CD4-positive, alpha-beta memory T cell (primary cell): Measurements from ENCODE around the gene GPR34. TPM values are rescaled to one million over a fixed set of nuclear protein-coding genes. Genes with fewer than 3 reads are reported as not detected.
"Not testable (repeated sequence)": the region's sequence is repeated elsewhere in the genome, so short reads cannot be mapped to it uniquely, and the experiment has no call there.

Experiments used
- CTCF ChIA-PET: fragments of 350-600 bp; sonication (Branson Sonifier 250); formaldehyde crosslinking; loops from one replicate; lab custom pipeline; 2021; ENCODE audit warnings: inconsistent platforms; ENCODE audit not compliant: partially characterized antibody; lab: Charles Lee
- POLR2A ChIA-PET: fragments of 350-600 bp; sonication (Branson Sonifier 250); formaldehyde crosslinking; loops from one replicate; lab custom pipeline; 2021; ENCODE audit not compliant: partially characterized antibody; lab: Charles Lee
- DNase-seq, 5 donors: peaks; one replicate each; pipeline versions ENCODE4 v3.0.0 to v3.0.0-alpha.2; 2020 to 2022; ENCODE audit warnings: mixed read lengths in 1 of 5
- H3K27ac ChIP-seq: one replicate; pipeline ENCODE4 v1.7.0; 2013; ENCODE audit warnings: low read depth, low read length
- H3K27me3 ChIP-seq: 2 replicates; pipeline ENCODE4 v1.7.0; 2013; ENCODE audit warnings: mild to moderate bottlenecking, low read length, moderate library complexity; ENCODE audit not compliant: insufficient read depth
- H3K36me3 ChIP-seq: 2 replicates; pipeline ENCODE4 v1.7.0; 2013; ENCODE audit warnings: mild to moderate bottlenecking, low read length, moderate library complexity; ENCODE audit not compliant: insufficient read depth
- H3K4me1 ChIP-seq: 2 replicates; pipeline ENCODE4 v1.7.0; 2013; ENCODE audit warnings: mild to moderate bottlenecking, low read length, moderate library complexity; ENCODE audit not compliant: insufficient read depth
- H3K4me3 ChIP-seq, 2 donors: one replicate each; pipeline ENCODE4 v1.7.0; 2013; ENCODE audit warnings: low read length in 2 of 2, mild to moderate bottlenecking in 1 of 2
- H3K9me3 ChIP-seq, 2 donors: one replicate each; pipeline ENCODE4 v1.7.0; 2013; ENCODE audit warnings: low read length in 2 of 2, control low read depth in 1 of 2; ENCODE audit not compliant: control insufficient read depth in 1 of 2
- H3K27ac Mint-ChIP-seq, 7 donors: one replicate each; pipeline ENCODE4 v1.8.0; 2020 to 2021; ENCODE audit warnings: mixed read lengths in 7 of 7, mild to moderate bottlenecking in 6 of 7, inconsistent platforms in 3 of 7, moderate library complexity in 3 of 7
- H3K27me3 Mint-ChIP-seq, 2 donors: one replicate each; pipeline ENCODE4 v1.8.0; 2020 to 2021; ENCODE audit warnings: mixed read lengths in 2 of 2
- H3K36me3 Mint-ChIP-seq, 2 donors: one replicate each; pipeline ENCODE4 v1.8.0; 2020 to 2021; ENCODE audit warnings: mixed read lengths in 2 of 2, inconsistent platforms in 1 of 2, mild to moderate bottlenecking in 1 of 2
- H3K4me1 Mint-ChIP-seq, 4 donors: one replicate each; pipeline ENCODE4 v1.8.0; 2020 to 2021; ENCODE audit warnings: mixed read lengths in 4 of 4, mild to moderate bottlenecking in 1 of 4
- H3K4me3 Mint-ChIP-seq, 8 donors: one replicate each; pipeline ENCODE4 v1.8.0; 2020 to 2021; ENCODE audit warnings: mixed read lengths in 8 of 8, mild to moderate bottlenecking in 7 of 8, moderate library complexity in 6 of 8, inconsistent platforms in 3 of 8
- H3K9me3 Mint-ChIP-seq, 8 donors: one replicate each; pipeline ENCODE4 v1.8.0; 2020 to 2021; ENCODE audit warnings: mixed read lengths in 8 of 8, mild to moderate bottlenecking in 5 of 8, inconsistent platforms in 3 of 8, moderate library complexity in 1 of 8
- intact Hi-C: fragments of 100-400 bp; cut with micrococcal nuclease; formaldehyde crosslinking; loops from one replicate; pipeline ENCODE4 v1.15.1; 2023
- polyA plus RNA-seq, 2 donors: library from polyadenylated mRNA; unstranded; fragments of 300-500 nt; fragmentation: Illumina TruSeq; gene quantifications; one replicate each; pipeline ENCODE4 v1.2.3, GENCODE V29; 2021
- total RNA-seq, 2 experiments: library from RNA; stranded (reverse); gene quantifications; one replicate each; pipeline ENCODE4 v1.2.3, GENCODE V29; 2021

GPR34 gene
- under 1 TPM in 1 of 2 experiments, not detected in 1; 0.28 TPM for total RNA-seq
- under 1 TPM; 0.35 to 0.53 TPM for polyA plus RNA-seq

DNA sequence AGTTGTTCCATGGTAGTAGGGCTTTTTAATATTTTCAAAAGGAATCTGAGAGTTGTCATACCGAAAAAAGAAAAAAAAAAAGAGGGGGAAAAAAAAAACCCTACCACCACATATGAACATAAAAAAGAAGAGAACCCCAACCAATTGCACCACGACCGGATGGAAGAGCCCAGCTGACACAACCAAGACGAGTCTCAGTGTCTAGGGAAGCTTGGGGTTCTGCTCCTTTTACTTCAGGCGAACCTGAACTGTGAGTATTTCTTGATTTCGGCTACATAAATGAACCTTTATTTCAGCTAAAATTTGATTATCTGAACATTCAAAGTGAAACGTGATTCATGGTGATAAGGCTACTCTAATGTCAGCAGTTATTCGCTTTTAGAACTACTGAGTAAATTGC lies at the start of gene GPR34:
Gene GPR34, plus strand, starts transcription at position 139 of the 400 bp plus-strand sequence. CDS start 6,661 bp downstream, outside the sequence.
- no peak within 1 kb of the TSS for H3K4me3 ChIP-seq
- H3K9me3 ChIP-seq = no peaks in the 10 kb centered on the region
- no peaks in the 10 kb centered on the region for H3K27me3 ChIP-seq
- no peaks in the 10 kb centered on the region for H3K27me3 Mint-ChIP-seq
- peak within 1 kb of the TSS in 4 of 8 donors; percentile 11 to 64 (median 34) for H3K4me3 Mint-ChIP-seq
- no peak within 1 kb of the TSS for H3K27ac Mint-ChIP-seq
- CTCF ChIA-PET = no interaction called here
- DNase-seq = peak in 3 of 5 donors; percentile 2 to 8 (median 5)
- peaks cover 18 to 42% (median 25%) of the 10 kb centered on the region in 4 donors for H3K4me1 Mint-ChIP-seq
- peaks cover 13% of the 10 kb centered on the region for H3K4me1 ChIP-seq
- H3K36me3 Mint-ChIP-seq = peaks cover 0 to 4% of the 10 kb centered on the region in 2 donors
- no peaks in the 10 kb centered on the region for H3K36me3 ChIP-seq
- no peak within 1 kb of the TSS for H3K27ac ChIP-seq
- intact Hi-C loops = no loop called here
- POLR2A ChIA-PET = no interaction called here
- H3K9me3 Mint-ChIP-seq = no peaks in the 10 kb centered on the region

GRCh38 chrX:41646201-41646600 lies 42.6 kb upstream of the GPR34 start:
- intact Hi-C loops, H3K36me3 ChIP-seq, H3K4me1 ChIP-seq, H3K4me3 Mint-ChIP-seq, H3K27me3 Mint-ChIP-seq, H3K27me3 ChIP-seq, H3K4me3 ChIP-seq, DNase-seq, H3K27ac Mint-ChIP-seq, H3K9me3 ChIP-seq, H3K27ac ChIP-seq, POLR2A ChIA-PET, H3K4me1 Mint-ChIP-seq: not testable (repeated sequence)
- H3K36me3 Mint-ChIP-seq = peaks cover 36 to 48% of the 10 kb centered on the region in 2 donors
- peaks cover 0 to 38% (median 20%) of the 10 kb centered on the region in 8 donors for H3K9me3 Mint-ChIP-seq
- CTCF ChIA-PET = interaction anchor here (0.8 kb wide), 1 partner anchor 11 kb away, joined by 3 read pairs; no protein-coding TSS in a partner anchor

- intact Hi-C loops = no loop called here
- Mint-ChIP-seq H3K9me3 (peaks cover 0 to 23% (median 11%) of the 10 kb centered on the region in 8 donors), H3K27ac (no peak overlapping the region), H3K27me3 (no peaks in the 10 kb centered on the region), H3K4me3 (no peak overlapping the region), H3K4me1 (peaks cover 0 to 3% (median 0%) of the 10 kb centered on the region in 4 donors), H3K36me3 (peaks cover 66 to 69% of the 10 kb centered on the region in 2 donors)
- CTCF ChIA-PET = no interaction called here
- no peaks in the 10 kb centered on the region for H3K4me1 ChIP-seq
- peaks cover 4% of the 10 kb centered on the region for H3K36me3 ChIP-seq
- no peak overlapping the region for H3K4me3 ChIP-seq
- H3K9me3 ChIP-seq = no peaks in the 10 kb centered on the region
- POLR2A ChIA-PET = no interaction called here
- DNase-seq = no peak
- no peaks in the 10 kb centered on the region for H3K27me3 ChIP-seq
- H3K27ac ChIP-seq = no peak overlapping the region
Observed at GRCh38 chrX:41653125-41653524, 35.6 kb upstream of the GPR34 start.

DNA sequence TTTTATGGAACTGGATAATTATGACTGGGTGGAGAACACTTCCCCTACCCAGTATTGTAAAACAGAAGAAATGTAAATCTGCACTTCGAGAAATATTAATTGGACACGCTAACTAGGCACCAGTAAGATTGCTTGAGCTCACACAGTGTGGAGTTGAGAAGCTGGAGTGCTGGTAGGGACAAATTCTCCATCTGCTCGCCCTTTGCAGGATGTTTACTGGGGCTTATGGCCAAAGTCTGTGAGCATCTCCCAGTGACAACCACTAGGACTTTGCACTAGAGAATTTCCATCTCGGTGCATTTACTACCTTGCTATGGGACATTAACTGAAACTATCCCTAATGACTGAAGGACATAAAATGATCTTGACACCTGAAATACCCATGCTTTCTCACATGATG lies 33.7 kb upstream of the GPR34 start:
- H3K4me1 ChIP-seq = no peaks in the 10 kb centered on the region
- POLR2A ChIA-PET = no interaction called here
- intact Hi-C loops = no loop called here
- H3K27me3 ChIP-seq = no peaks in the 10 kb centered on the region
- H3K4me3 ChIP-seq = no peak overlapping the region
- Mint-ChIP-seq H3K4me3 (no peak overlapping the region), H3K27ac (no peak overlapping the region), H3K4me1 (peaks cover 0 to 3% (median 0%) of the 10 kb centered on the region in 4 donors), H3K27me3 (no peaks in the 10 kb centered on the region), H3K36me3 (peaks cover 67 to 72% of the 10 kb centered on the region in 2 donors), H3K9me3 (peaks cover 0 to 7% (median 0%) of the 10 kb centered on the region in 8 donors)
- H3K27ac ChIP-seq = no peak overlapping the region
- CTCF ChIA-PET = no interaction called here
- DNase-seq = no peak
- peaks cover 16% of the 10 kb centered on the region for H3K36me3 ChIP-seq
- no peaks in the 10 kb centered on the region for H3K9me3 ChIP-seq

- intact Hi-C loops = no loop called here
- ChIA-PET POLR2A (no interaction called here), CTCF (no interaction called here)
- H3K9me3 Mint-ChIP-seq = peaks cover 0 to 5% (median 0%) of the 10 kb centered on the region in 8 donors
- H3K4me3 ChIP-seq = no peak overlapping the region
- no peak for DNase-seq
- no peaks in the 10 kb centered on the region for H3K27me3 Mint-ChIP-seq
- no peaks in the 10 kb centered on the region for H3K4me1 ChIP-seq
- H3K27me3 ChIP-seq = no peaks in the 10 kb centered on the region
- no peak overlapping the region for H3K27ac ChIP-seq
- no peak overlapping the region for H3K27ac Mint-ChIP-seq
- H3K9me3 ChIP-seq = no peaks in the 10 kb centered on the region
- H3K36me3 Mint-ChIP-seq = peaks cover 65 to 75% of the 10 kb centered on the region in 2 donors
- peaks cover 0 to 3% (median 0%) of the 10 kb centered on the region in 4 donors for H3K4me1 Mint-ChIP-seq
- peaks cover 19% of the 10 kb centered on the region for H3K36me3 ChIP-seq
- no peak overlapping the region for H3K4me3 Mint-ChIP-seq
Observed at GRCh38 chrX:41655631-41656030, 33.1 kb upstream of the GPR34 start.

DNA sequence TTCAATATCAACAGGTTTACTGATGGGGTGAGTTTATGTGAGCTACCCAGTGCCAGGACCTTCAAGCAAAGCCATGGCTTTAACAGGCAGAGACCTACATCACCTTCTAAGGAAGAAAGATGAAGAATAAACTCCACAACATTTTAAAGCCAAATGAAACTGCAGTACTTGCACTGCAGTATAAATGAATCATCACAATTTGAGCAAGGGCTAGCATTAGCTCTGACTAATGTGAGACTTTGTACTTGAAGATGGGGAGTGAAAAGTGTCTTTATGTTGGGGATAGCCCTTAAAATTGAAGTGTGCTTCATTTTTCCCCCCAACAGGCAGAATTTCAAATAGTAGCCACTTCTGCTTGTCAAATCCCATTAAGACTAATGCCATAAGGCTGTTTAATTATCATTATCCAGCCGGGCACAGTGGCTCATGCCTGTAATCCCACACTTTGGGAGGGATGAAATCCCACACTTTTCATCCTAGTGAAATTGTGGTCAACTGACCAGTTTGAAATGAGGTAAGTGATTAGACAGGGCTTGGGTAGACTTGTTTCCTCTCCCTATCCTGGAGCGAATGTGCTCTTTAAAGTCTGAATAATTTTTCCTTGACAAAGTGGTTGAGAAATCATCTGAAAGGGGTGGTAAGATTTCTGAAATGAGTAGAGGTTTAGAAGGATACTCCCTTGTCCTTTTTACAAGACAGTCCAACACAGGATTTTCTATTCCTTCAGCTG lies 27.2 kb upstream of the GPR34 start:
- Histone ChIP-seq H3K27me3 (no peaks in the 10 kb centered on the region), H3K27ac (no peak overlapping the region), H3K36me3 (peaks cover 19% of the 10 kb centered on the region), H3K9me3 (no peaks in the 10 kb centered on the region), H3K4me3 (no peak overlapping the region), H3K4me1 (peaks cover 6% of the 10 kb centered on the region)
- Mint-ChIP-seq H3K27ac (no peak overlapping the region), H3K36me3 (peaks cover 49 to 54% of the 10 kb centered on the region in 2 donors), H3K4me1 (peaks cover 2 to 9% (median 5%) of the 10 kb centered on the region in 4 donors), H3K27me3 (no peaks in the 10 kb centered on the region), H3K4me3 (no peak overlapping the region), H3K9me3 (no peaks in the 10 kb centered on the region)
- ChIA-PET CTCF (no interaction called here), POLR2A (no interaction called here)
- intact Hi-C loops = no loop called here
- DNase-seq = no peak

DNA sequence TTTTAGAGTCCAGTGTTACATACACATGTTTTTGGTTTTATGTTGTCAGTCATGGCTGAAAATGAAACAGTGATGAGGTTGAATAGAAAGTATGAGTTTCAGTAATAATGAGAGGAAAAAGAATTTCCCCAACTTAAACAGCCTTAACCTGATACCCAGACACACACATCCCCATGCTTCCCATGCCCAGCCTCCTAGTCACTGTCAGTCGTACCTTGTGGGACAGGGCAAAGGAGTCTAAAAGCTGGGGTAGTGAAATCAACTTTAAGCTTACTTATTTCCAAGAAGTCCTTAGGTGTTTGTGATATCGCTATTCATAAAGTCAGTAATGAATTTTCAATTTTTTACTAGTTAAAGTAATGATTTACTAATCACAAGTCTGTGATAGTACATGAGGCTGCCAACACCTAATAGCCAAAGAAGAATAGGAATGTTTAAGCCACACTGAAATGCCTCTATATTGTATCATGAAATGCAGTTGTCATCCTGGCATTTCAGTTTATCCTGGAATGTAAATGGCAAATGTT lies 24.3 kb upstream of the GPR34 start:
- Mint-ChIP-seq H3K9me3 (no peaks in the 10 kb centered on the region), H3K4me1 (peaks cover 6 to 25% (median 14%) of the 10 kb centered on the region in 4 donors), H3K4me3 (no peak overlapping the region), H3K27ac (no peak overlapping the region), H3K36me3 (peaks cover 30 to 41% of the 10 kb centered on the region in 2 donors), H3K27me3 (no peaks in the 10 kb centered on the region)
- peaks cover 10% of the 10 kb centered on the region for H3K4me1 ChIP-seq
- no peaks in the 10 kb centered on the region for H3K9me3 ChIP-seq
- DNase-seq = no peak
- POLR2A ChIA-PET = no interaction called here
- no peaks in the 10 kb centered on the region for H3K27me3 ChIP-seq
- peaks cover 5% of the 10 kb centered on the region for H3K36me3 ChIP-seq
- no peak overlapping the region for H3K27ac ChIP-seq
- intact Hi-C loops = no loop called here
- CTCF ChIA-PET = no interaction called here
- no peak overlapping the region for H3K4me3 ChIP-seq
